ENCODE measurements around the gene AVP. TPM values are rescaled to one million over a fixed set of nuclear protein-coding genes. Genes with fewer than 3 reads are reported as not detected.

AVP gene
- total RNA-seq, 1 donor from 2014 or later = 0.51 TPM

GRCh38 chr20:3041854-3042409 is 42.6 kb downstream of the AVP start:
- intact Hi-C loops (cut with DNase I) = no loop called here
- ATAC-seq (ENCODE audit: poor library complexity) (no peak), DNase-seq (no peak)

GRCh38 chr20:3040086-3040485 is 44.4 kb downstream of the AVP start:
- intact Hi-C loops (cut with DNase I) = no loop called here
- ATAC-seq (ENCODE audit: poor library complexity) = no peak
- DNase-seq = no peak

GRCh38 chr20:3039426-3039825 is 45.1 kb downstream of the AVP start:
- DNase-seq (no peak), ATAC-seq (ENCODE audit: poor library complexity) (no peak)

GRCh38 chr20:3038454-3038853 is 46.1 kb downstream of the AVP start:
- DNase-seq = no peak
- intact Hi-C loops (cut with DNase I) = no loop called here
- ATAC-seq (ENCODE audit: poor library complexity) = no peak

More at GRCh38 chr20:3039426-3039825, 45.1 kb downstream of the AVP start:
- intact Hi-C loops (cut with DNase I) = no loop called here

GRCh38 chr20:3037654-3038053 is 46.9 kb downstream of the AVP start:
- intact Hi-C loops (cut with DNase I) = no loop called here
- DNase-seq (no peak), ATAC-seq (ENCODE audit: poor library complexity) (no peak)

GRCh38 chr20:3032624-3033023 is 51.9 kb downstream of the AVP start:
- ATAC-seq (ENCODE audit: poor library complexity) (peak; percentile 64), DNase-seq (peak; percentile 67)
- intact Hi-C loops (cut with DNase I) = no loop called here

Other genes starting within 250 kb of the AVP start
- 7.3 TPM for gene PCED1A, start 244.1 kb downstream of the AVP start, total RNA-seq
- gene VPS16, start 244.0 kb downstream of the AVP start, total RNA-seq = 17.1 TPM
- gene PTPRA, start 211.2 kb downstream of the AVP start, total RNA-seq = 24.2 TPM
- not detected for gene GNRH2, start 41.1 kb downstream of the AVP start, total RNA-seq
- gene MRPS26, start 38.7 kb downstream of the AVP start, total RNA-seq = 49.9 TPM
- not detected for gene OXT, start 13.1 kb downstream of the AVP start, total RNA-seq
- 24.8 TPM for gene FASTKD5, start 75.1 kb upstream of the AVP start, total RNA-seq
- 2.8 TPM for gene UBOX5, start 75.1 kb upstream of the AVP start, total RNA-seq
- gene LZTS3, start 88.8 kb upstream of the AVP start, total RNA-seq = 18.3 TPM
- gene DDRGK1, start 120.0 kb upstream of the AVP start, total RNA-seq = 36.4 TPM
- gene ITPA, start 124.8 kb upstream of the AVP start, total RNA-seq = 19.0 TPM
- 0.16 TPM for gene SLC4A11, start 154.5 kb upstream of the AVP start, total RNA-seq

Measured in Right ventricle myocardium superior (tissue), 1 donor.